Measurements from ENCODE around the gene ROBO2.
"Not testable (repeated sequence)": the region's sequence is repeated elsewhere in the genome, so short reads cannot be mapped to it uniquely, and the experiment has no call there.

The ROBO2 gene

DNA sequence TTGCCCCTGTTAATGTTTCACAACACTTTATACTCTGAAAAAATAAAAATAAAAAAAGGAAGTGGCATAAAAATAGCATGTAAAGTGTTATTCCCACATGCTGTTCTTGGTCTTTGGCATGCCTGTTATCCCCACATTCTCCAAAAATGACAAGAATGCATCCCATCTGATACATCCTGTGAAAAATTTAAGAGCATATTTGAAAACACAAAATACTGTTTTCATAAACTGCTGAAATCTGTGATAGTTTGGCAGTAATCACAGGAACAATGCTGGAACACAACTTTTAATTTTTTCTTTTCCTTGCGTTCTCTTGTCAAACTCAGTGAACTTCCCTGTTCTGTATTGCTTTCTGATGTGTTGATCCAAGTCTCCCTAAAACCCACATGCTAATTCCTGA, 288.8 kb downstream of the ROBO2 start:
- no peak for DNase-seq

DNA sequence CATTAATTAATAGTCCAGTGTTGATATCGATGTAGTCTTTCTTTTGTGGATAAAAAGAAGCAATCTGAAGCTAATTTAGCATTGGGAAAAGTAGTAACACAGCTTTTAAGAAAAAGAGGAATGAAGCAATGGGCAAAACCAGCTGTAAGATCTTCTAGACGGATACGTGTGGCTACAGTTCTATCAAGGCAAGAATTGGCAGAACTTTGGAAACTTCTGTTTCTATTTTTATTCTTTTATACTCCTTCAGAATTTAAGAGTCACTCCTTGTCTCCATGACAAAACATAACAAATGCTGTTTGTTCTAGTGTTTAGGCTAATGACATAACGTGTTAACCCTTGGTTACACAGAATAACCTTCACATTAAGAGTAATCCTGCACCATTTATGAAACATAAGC, 289.2 kb downstream of the ROBO2 start:
- DNase-seq: no peak

DNA sequence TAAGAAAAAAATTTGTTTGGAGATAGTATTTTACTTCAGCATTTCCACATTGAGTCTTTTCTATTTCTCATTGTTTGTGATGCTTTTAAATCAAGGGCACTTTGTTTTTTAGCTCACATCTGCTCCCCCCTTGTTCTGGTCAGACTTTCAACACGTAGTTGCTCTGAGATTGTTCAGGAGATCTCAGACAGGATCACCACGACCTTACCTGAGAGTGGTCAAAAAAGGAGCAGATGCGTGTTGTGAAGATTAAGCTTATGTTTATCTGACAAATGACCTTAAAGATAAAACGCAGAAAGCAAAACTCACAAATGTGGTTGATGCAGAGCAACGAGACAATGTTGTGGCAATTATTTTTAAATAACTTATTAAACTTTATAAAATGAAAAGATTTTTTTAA, 298.3 kb downstream of the ROBO2 start:
- no peak for DNase-seq

DNA sequence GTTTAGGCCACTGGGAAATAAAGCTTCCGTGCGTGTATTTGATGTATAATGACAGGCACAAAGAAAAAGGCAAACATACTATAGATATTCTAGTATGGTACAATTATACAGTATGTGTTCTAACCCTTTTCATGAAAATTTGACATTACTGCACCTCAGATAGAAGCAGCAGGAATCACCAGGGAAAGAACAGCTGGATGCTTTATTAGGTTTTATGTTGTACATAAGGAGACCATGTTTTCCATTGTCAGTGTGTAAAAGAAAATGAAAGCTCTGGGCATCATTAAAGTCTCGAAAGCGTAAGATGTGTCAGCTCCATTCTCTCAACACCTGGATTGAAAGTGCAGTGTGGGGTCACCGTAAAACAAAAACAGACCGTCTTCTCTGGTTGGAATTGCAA, 302.1 kb downstream of the ROBO2 start:
- DNase-seq: no peak

DNA sequence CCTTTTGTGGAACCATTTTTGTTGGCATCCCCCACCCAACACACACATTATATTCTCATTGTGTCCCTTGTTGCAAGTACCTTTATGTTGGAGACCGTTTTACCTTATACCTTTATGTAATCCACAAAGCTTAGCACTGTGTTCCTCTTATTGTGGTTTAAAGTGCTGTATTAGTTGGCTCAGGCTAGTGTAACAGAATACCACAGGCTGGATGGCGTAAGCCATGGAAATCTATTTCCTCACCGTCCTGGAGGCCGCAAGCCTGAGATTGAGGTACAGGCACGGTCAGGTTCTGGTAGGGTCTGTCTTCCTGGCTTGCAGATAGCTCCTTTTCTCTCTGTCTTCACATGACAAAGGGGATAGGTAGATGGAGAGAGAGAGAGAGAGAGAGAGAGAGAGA, 302.8 kb downstream of the ROBO2 start:
- no peak for DNase-seq

DNA sequence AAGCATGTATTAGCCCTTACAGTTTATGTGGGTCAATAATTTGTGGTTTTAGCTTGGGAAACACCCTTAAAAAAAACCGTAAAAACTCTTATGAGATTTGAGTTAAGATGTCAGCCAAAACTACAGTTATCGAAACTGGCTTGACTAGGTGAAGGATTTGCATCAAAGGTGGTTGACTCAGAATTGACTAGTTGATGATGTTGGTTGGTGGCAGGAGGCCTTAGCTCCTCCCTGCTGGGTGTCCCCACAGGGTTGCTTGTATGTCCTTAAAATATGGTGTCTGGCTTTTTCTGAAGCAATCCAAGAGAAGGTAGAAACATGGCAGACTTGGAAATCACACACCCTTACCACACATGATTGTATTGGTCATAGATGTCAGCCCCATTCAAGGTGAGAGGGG, 305.1 kb downstream of the ROBO2 start:
- no peak for DNase-seq

DNA sequence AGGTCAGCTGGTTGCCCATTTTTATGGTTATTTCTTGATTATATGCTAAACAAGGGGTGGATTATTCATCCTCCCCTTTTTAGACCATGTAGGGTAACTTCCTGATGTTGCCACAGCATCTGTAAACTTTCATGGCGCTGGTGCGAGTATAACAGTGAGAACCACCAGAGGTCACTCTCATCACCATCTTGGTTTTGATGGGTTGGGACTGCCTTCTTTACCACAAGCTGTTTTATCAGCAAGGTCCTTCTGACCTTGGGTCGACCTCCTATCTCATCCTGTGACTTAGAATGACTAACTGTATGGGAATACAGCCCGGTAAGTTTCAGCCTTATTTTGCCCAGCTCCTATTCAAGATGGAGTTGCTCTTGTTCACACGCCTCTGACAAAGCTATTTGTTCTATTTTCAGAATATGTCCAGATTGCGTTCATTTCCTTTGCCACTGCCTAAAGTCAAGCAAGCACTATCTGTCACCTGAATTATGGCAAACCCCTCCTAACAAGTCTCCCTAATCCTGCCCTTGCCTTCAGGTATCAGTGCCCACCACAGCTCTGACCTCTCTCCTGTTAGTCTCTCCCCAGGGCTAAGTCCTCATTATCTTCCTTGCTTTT, 308.5 kb downstream of the ROBO2 start:
- no peak for DNase-seq

DNA sequence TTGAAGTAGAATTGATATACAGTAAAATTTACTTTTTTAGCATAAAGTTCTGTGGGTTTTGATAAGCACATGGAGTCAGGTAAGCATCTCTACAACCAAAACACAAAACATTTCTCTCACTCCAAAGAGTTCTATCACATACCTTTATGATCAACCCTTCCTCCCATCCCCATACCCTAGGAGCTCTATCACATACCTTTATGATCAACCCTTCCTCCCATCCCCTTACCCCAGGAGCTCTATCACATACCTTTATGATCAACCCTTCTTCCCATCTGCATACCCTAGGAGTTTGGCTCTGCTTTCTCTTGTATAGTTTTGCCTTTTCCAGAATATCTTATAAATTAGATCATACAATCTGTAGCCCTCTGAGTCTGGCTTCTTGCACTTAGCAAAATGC, 315.1 kb downstream of the ROBO2 start:
- DNase-seq: no peak

DNA sequence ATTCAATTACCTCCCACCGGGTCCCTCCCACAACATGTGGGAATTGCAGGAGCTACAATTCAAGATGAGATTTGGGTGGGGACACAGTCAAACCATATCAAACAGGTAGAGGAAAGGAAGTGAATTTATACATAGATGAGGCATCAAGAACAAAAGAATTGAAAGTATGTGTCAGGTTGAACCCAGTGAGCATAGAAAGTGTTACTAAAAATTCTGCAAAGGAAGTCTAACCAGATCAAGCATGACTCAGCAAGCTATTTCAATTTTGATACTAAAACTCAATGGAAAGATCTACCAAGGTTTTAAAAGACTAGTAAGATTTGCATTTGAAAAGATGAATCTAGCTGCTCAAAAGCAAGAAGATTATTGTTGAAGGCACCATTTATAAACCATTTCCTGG, 323.0 kb downstream of the ROBO2 start:
- no peak for DNase-seq

DNA sequence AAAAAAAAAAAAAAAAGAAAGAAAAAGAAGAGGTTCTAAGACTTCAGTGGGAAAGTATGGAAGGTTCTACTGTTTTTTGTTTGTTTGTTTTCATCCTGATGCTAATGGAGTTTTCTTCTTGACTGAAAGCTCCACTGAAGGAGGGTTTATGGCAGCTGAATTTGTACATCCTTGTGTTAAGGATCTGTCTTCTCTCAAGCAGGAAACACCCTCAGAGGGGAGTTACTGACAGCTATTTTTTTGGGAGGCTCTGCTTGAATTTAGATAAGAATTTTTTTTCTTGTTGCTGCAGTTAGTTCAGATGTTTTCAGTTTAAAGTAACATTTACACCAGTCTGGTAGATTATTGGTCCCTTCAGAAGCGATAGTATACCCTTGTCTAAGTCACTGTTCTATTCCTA, 325.3 kb downstream of the ROBO2 start:
- no peak for DNase-seq

DNA sequence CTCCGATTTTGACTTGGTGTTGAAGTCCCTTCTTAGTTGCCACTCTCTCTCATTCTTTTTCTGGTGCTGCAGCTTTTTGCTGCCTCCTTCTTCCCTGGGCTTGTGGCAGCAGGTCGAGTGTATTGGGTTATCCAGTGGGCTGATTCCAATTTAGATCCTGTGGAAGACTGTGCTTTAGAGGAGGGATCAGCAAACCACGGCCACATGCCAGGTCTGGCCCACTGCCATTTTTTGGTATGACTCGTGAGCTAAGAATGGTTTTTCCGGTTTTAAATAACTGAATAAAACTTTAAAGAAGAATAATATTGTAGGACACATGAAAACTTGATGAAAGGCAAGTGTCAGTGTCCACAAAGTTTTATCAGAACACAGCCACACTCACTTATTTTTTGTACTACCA, 330.5 kb downstream of the ROBO2 start:
- no peak for DNase-seq

DNA sequence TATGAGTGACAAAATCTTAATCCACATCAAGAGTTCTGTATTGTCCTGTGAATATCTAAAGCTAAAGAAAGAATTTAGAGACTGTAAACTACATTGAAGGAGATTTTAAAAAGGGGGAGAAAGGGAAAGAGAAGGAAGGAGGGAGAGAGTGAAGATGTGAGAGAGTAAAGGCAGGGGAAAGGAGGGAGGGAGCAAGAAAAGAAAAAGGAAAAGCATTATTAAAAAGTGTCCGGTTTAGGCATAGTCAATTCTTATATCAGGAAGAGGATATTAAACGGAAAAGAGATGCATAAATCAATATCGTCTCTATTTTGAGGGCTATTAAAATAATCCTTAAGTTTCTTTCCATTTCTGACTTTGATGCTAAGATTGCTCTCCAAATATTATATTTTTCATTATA, 332.1 kb downstream of the ROBO2 start:
- no peak for DNase-seq

DNA sequence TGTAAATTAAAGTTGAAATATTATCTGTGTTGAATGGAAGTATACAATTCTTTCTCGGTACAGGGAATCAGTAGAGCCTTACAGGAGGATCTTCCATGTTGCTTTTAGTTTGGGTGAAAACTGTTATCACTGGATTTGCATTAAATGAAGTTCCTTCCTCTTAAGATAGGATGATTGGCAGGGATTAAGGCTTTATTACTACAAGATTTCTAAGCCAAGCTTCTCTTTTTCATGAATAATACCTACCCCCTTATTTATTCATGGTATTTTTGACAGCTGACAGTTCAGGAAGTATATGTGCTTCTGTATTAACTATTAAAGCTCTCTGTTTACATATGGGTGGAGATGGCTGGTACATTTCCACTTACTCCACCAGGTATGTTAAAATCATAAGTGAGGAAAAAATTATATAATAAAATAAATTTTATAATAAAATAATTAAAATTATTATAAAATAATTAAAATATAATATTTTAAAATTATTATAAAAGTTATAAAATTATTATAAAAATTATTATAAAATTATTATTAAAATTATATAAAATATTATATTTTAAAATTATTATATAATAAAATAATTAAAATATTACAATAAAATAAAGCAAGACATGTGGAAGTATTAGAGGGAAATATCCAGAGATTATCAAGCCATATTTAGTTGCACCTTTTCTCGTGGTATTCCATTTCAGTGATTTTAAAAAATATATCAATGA, 332.9 kb downstream of the ROBO2 start:
- DNase-seq: no peak

DNA sequence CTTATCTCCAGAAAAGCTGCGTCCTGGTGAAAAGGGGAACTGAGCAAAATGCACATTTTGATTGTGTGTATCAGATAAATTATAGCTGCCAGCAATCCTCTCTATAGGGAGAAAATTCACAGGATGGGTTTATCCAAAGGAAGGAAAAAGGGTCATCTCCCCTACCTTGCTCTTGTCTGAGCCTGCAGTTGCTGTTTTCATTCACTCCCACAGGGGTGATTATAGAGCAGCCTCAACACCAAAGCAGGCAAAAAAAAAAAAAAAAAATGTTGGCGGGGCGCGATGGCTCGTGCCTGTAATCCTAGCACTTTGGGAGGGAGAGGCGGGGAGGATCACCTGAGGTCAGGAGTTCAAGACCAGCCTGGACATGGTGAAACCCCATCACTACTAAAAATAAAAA, 333.7 kb downstream of the ROBO2 start:
- no peak for DNase-seq

DNA sequence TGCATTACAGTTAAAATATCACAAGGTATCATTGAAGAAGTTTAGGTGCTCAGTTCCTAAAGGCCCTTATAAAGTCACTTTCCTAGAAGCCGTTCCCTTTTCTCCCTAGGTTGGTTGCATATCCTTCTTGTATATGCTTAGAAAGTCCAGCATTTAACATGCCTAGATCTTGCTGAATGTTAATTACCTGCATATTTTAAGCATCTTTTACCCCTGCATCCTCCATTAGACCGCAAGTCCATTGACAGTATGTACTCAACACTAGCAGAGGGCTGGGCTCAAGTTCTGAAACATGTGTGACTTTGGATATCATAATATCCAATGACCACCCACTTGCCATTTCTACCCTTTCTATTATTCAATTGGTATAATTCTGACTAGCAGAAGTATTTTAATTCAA, 336.6 kb downstream of the ROBO2 start:
- no peak for DNase-seq

DNA sequence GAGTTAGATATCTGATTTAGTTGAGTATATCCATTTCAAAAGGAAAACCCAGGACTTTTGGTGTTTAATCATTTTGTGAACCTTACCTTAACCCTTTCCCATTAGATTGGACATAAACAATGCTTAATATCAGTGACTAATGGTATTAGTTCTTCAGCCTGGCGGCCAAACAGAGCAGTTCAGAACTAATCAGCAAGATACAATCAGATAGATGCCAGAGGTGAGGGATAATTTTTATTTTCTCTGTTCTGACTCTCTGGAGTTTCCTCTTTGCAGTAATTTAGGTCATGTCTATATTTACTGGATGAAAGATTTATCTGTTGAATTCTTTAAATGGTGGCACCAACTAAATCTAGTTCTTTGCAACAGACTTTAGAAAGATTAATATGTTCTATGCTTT, 337.8 kb downstream of the ROBO2 start:
- no peak for DNase-seq

DNA sequence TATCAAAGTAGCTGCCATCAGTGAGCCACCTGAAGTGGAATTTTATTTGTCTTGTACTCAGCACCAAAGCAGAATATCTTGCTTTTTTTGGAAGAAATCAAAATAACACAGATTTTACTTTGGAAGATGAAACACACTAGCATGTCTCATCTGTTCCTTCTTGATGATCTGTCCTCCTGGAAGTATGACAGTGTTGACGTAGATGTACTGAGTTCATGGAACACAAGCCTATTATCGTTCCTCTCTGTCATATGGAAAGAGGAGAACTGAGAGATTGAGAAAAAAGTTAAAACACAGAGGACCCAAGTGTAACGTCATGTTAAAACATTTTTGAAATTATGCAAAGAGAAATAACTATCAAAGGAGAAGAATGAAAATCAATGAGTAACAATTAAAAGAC, 340.2 kb downstream of the ROBO2 start:
- no peak for DNase-seq

DNA sequence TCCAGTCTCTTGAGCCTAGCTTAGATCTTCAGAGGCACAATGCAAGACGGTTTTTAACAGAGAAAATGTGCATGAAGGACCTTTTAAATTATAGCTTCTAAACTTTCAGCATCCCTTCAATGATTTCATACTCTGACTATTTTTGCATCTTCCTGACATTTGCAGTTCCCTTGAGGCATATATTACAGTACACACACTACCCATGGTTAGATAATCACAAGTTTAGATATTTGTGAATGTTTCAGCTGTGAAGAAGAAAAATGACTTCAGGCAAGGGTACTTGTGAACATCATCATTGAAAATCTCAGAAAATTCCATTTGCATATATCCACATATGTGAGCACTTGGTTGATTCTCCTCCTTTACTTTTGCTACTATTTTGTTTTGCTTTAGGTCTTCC, 341.5 kb downstream of the ROBO2 start:
- DNase-seq: no peak

DNA sequence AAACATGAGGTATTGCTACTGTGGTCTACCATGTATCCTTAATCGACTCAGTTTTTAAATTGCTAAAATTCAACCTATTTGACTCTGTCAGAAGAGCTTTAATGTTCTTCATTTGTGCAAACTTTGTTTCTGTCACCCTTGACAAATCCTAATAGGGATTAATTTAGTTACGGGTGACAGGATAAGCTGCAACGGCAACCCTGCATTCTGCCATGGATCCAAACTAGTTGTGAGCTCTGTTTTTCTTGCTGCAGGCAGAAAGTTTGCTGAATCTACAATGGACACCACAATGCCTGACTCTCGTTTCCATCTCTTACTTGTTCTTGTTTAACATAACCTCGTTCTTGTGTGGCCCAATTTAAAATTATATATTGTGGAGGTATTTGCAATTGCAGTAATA, 352.3 kb downstream of the ROBO2 start:
- DNase-seq: no peak

DNA sequence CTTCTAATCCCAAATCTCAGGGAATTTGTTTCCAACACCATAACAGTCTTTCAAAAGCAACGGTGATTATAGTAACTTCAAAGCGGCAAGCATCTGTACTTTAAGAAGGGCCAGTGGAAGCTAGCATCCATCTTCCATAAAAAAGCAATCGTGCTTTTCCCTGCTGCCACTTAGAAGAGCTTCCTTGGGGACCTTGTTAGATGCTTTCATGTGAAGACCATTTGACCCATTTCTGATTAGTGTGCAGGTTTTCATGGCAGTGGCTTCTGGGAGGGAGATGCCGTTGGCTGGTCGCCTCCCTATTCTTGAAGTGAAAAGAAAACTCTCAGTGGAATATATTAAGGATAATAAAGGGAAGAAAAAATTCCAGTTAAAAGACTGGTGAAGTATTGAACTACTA, 354.1 kb downstream of the ROBO2 start:
- DNase-seq: no peak

DNA sequence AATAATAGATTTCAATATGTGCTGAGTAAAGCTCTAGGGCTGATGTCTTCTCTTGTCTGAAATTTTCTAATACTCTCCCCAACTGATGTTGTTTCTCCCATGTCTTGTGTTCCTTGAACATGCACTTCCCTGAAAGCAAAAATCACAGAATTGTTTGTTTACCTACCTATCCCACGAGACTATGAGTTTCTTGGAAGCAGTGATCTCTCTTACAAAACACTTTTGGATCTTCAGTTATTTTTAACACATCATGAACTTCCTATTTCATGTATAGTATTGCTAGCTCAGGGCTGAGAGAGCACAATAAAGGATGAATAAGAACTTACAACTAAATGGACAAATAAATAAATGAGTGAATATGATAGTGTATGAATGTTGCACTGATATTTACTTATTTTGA, 365.0 kb downstream of the ROBO2 start:
- no peak for DNase-seq

DNA sequence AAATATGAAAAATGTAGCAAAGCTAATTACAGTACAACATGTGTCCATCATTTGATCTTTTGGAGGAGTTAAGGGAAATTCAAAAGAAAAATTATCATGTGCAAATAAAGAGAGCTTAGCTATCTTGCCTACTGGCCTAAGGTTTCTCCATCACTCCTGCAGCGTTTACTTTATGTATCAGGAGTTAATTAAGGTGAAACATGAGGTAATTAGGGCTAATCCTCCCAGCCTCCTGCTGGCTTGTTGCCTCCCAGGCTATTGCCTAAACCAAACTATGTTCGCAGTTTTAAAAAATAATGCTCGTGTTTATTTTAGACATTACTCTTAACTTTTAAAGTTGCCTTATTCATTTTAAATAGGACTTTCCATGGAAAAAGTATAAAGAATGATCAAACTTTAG, 367.5 kb downstream of the ROBO2 start:
- no peak for DNase-seq

DNA sequence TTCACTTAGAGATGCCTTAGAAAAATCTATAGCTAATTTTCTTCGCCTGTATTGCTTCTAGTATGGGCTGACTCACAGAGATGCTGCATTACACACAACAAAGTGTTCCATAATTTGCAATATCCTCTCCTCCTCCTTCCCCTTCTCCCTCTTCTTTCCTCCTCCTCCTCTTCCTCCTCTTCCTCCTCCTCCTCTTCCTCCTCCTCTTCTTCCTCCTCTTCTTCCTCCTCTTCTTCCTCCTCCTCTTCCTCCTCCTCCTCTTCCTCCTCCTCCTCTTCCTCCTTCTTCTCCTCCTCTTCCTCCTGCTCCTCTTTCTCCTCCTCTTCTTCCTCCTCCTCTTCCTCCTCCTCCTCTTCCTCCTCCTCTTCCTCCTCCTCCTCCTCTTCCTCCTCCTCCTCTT, 370.4 kb downstream of the ROBO2 start:
- DNase-seq: not testable (repeated sequence)

DNA sequence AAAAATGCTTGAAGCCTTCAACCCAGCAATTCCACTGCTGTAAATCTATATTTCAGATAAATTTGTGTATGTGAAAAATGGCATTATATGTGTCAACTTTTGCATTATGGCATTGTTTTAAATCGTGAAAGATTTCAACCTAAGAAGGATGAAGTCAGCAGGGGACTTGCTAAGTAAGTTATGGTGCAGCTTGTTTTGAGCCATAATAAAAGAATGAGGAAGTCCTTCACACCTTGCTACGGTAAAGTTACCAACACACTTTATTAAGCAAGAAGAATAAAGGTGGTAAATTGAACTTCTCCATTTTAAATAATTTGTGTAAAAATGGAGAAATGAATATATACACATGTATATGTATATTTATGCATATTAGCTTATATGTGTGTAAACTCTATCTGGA, 371.4 kb downstream of the ROBO2 start:
- DNase-seq: no peak

DNA sequence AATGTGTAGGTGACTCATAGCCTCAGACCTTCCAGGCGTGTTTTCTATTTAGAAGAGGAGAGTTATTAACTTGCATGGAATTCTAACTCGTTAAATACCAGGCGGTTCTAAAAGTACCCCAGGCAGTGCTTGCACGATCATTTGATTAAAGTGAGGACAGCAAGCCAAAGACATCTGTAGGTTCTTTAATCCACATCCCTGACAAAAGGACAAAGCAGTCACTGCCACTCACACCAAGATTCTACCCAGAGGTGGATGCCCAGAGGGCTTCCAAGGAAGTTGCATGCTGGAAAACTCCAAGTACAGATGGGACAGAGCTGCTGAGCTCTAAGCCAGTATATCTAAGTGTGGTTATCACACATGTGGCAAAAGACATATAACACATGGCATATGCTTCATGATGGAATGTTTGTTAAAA, 372.1 kb downstream of the ROBO2 start:
- DNase-seq: no peak
